NCI-H524 (cell line): ENCODE measurements around the gene PDE3B.

Source experiments
- DNase-seq, 2 experiments: peaks; one replicate each; lab custom pipeline; 2025; lab: John Stamatoyannopoulos, UW

The PDE3B gene

DNA sequence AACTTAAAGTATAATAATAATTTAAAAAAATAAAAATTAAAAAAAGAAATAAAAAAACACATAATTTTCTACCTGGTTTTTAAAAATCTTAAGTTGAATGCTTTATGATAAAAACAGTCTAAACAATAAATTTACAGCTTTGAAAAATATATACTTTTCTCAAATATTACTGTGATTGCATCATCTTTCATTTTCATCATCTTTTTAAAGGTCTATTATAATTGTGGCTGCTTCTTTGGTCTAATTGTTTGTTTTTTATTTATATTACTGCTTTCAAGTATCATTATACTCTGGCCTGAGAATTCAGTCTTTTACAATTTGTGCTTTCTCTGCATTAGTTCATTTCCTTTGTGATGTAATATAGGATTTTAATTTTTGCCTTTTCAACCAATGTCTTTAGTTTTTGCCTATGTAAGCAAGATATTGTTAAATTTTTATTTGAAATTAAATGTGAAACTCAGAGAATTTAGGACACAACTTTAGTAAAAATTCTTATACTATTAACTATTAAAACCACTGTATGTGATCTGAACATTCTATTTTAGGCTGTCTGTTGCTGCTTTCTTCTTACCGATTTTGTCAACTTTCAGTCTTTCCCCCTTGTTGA, 241.2 kb downstream of the PDE3B start:
- DNase-seq = no peak

DNA sequence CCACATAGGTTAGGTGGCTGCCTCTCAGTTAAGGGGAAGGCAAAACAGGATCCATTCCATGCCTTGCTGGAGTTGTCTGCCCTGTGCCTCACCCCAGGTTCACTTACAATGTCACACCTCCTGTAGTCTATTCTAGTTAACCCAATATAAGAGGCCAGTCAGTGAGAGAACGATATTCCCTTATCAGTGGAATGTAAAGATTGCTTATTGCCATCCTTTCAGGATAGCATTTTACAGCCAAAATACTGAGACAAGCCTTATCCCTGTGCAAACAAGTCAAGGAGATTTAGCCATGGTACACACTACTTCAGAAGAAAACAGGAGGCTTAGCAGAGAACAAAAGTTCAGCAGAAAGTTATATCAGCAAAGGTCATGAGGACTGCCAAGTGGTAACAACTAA, 242.9 kb downstream of the PDE3B start:
- DNase-seq = no peak

GRCh38 chr11:14891143-14892035, 247.8 kb downstream of the PDE3B start:
- DNase-seq = peak; percentile 74 to 89

DNA sequence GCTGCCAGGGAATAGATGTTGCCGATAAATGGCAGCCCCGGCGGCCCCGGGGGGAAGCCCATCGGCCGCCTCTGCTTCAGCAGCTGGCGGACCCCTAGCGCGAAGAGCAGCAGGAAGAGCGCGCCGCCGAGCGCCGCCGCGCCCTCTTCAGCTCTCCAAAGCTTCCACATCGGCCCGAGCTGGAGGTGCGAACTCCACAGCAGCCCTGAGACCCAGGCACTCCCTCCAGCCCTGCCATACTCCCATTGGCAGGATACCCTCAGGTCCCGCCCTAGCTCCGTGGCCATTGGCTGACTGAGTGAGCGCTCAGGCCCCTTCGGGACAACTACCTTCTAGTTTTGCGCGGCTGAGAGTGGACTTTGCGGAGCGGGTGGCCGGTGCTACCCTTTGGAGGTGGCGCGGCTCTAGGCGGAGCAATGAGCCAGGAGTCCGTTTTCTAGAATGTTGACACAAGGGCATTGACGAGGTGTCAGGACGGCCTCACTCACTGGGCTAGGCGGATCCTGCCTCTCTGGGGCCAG, 248.5 kb downstream of the PDE3B start, which contains the start of gene CYP2R1:
TSS of gene CYP2R1 (minus strand) at position 196 of the 521 bp plus-strand sequence. CDS start at position 170, 26 bp downstream.
- DNase-seq = peak; percentile 93 to 96

DNA sequence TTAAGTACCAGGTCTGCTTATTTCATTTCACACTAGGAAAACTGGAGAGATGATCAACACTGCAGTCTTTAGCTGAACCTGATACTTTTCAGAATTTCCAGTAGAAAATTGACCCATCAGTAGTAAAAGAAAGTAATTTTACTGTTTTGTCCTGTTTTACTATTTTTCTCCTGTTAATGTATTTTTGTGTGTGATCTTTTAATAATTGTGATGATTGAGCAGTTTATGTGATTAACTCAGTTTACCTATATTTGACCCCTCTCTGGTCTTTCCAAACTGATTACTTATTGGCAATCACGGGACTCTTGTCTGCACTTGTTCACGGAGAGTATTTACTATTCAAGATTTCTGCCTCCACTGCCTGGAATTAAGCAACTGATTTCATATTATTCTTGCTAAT, 249.0 kb downstream of the PDE3B start:
- DNase-seq = no peak

- no peak for DNase-seq
Measured at GRCh38 chr11:14894657-14895598, 251.3 kb downstream of the PDE3B start.

DNA sequence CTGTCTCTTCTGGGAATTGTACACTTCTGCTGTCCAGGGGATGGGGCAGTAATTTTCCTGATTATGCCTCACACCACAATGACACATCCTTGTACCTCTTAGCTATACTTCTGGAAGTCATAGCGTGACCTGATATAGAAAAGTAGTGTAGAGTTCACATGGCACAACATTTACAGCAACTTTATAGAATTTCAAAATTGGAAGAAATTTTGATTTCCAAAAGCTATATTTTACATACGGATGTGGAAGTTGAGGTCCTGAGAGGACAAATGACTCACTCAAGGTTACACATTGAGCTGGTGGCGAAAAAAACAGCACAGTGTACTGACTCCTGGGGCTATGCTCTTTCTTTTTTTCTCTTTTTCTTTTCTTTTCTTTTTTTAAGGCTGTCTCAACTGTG, 254.8 kb downstream of the PDE3B start:
- no peak for DNase-seq

- no peak for DNase-seq
Measured at GRCh38 chr11:14898906-14899305, 255.3 kb downstream of the PDE3B start.

- no peak for DNase-seq
Measured at GRCh38 chr11:14902650-14903350, 259.2 kb downstream of the PDE3B start.

DNA sequence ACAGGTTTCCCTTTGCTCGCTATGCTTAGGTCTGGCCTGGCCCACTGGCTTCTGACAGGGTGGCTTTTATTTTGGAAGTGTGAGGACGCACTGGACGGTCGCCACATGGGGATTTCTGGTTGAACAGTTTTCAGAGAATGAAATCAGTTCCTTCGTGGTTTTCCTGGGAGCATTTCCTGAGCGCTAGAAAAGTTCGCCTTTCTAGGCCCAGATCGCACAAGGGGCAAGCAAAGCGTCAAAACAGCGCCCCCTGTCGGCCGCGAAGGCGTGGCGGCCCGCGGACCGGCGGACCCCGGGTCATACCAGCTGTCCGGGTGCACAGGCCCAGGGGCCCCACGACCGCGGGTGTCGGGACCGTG, 261.1 kb downstream of the PDE3B start:
- DNase-seq = no peak

DNA sequence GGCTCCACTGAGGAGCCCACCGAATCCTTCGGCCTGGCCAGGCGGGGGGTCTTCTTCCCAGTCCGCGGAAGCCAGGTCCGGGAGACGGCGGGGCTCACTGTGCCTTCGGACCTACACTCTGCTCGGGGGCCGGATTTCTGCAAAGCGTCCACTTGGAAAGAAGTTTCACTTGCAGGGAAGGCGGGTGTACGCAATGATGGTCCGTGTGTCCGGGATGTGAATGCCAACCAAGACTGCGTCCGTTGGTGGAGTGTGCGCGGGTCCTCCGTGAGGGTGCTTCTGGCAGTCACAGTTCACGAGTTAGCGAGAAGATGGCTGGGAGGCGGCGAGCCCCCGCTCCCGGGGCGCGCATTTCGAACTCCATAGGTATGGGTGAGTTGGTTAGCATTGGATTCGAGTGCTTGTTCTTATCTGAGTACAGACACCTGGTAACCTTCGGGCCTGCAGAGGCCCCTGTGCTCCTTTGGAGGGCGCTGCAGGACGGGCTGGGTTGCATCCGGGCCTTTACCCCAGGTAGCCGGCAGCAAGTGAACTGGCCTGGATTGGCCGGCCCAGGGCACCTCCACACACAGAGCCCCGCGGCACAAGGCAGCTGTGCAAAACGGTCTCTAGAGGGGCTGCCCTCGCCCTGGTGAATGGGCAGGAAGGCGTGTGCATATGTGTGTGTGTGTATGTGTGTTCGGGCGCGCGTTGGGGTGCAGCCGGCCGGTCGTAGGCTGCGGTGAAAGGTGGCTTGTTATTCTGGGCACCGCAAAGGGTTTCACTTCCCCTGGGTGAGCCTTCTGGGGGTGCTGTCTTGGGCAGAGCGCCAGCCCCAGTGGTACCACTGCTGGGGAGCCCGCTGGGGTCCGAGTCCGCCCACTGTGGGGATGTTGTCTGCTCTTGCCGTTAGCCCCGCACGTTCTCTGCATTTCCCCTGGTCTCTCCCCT, 261.8 kb downstream of the PDE3B start:
- DNase-seq = no peak

DNA sequence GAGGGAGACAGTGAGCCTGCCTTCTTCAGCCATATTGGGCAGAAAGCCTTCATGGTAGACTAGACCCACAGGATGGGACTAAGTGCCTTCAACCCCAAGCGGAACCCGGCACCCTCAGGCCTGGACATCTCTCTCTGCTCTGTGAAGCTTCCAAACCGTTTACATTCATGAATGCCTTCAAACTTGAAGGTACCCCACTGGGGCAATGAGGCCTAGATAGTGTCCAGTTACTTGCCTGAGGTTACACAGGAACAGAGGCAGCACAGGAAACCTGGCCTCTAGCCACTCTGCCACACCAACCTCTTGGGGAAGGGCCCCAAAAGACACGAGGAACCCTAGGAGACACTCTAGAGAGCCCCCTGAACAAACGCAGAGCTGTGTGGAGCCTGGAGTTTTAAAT, 263.0 kb downstream of the PDE3B start:
- no peak for DNase-seq

DNA sequence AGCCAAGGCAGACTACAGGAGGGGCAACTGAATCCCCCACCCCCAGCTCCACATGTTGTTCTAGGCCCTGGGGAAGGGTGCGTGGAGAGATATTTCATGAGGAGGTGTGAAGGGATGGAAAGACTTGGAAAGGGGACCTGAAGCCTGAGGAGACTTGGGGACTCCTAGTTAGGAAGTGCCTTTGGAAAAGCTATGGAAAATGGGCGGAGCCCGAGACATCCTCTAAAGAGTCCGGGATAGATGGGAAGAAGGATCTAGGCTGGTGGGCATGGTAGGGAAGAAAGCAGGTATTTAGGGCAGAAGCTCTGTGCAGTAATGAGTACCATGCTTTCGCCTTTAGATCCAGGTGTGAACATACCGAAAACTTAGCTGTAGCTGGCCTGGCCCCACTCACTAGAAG, 263.4 kb downstream of the PDE3B start:
- no peak for DNase-seq

- peak; percentile 47 to 77 for DNase-seq
Measured at GRCh38 chr11:14907411-14908213, 264.0 kb downstream of the PDE3B start.

DNA sequence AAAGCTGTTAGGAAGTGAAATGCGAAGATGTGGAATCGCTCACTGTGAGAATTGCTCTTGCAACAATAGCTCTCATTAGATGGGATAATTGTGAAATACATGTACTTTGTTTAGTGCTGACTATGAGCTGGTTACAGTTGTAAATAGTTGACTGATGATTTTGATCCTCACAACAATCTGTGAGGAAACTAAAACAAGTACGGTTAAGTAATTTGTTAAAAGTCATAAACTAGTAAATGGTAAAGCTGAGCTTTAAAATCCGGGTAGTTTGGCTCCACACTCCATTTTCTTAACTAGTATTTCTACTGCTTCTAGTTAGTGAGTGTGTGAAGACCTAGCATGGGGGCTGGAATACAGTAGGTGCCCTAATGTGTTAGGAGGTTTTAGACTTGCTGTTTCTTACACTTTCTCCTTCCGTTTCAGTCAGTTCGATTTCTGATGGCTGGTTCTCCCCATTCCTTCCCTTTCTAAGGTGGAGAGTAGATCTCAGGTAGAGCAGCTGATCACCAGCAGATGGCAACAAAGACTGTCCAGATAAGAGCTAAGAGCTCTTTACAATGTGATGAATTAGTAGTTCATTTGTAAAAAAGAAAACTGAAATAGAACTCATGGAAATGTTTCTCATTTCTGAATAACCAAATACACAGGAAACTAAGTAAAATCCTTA, 264.7 kb downstream of the PDE3B start:
- DNase-seq = peak; percentile 19 to 63

DNA sequence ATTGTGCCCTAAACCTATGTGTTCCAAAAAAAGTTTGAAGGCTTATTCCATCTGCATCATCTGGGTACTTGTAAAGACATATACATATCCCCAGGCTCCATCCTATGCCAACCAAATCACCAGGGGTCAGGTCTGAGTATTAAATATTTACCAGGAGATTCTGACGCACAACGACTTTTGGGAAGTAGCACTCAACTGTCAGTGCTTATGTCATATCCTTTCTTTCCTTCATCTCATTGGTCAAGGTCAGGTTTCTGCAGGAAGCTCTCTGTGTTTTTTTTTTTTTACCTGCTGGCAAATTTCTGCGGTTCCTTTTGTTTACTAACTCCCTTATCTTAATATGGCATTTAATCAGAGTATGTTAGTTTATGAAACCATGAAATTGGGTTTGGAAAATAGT, 270.9 kb downstream of the PDE3B start:
- no peak for DNase-seq

GRCh38 chr11:14916403-14916802, 272.8 kb downstream of the PDE3B start:
- no peak for DNase-seq
